ENCODE results near the gene REV3L.

The REV3L gene

DNA sequence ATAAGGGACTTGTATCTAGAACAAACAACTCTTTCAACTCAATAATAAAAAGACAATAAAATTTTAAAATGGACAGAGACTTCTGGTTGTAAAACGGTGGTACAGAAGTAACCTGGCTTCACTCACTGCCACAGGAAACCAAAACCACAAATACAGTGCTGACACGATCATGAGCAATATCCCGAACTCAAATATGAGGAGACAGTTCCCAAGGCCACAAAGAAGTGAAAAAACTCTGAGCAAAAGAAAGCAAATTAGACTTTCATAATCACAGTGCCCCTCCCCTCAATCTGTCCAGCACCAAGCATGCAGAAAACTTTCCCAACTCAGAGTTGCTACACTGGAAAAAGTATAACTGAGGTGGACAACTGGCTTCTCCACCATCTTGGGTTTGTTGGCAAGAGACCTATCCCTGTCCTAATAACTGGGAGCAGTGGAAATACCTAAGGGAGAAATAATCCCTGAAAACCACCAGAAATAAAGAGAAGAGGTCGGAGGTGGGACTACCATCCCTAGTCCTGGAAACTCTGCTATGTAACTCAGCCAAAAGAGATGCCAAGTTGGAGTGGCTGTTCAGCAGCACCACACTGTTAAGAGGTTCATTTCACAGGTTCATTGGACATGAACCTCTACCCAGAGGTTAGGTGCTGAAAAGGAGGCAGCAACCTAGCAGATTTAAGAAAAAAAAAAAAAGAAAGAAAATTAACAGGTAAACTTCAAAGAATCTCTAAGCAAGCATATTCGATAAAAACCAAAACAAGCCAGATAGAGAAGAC is 55.5 kb downstream of the REV3L start:
- H3K18ac ChIP-seq (ENCODE audit: low read length), result no peak overlapping the region
- no peaks in the 10 kb centered on the region for H3K36me3 ChIP-seq (ENCODE audit: control insufficient read depth, insufficient read depth, low read length)
- H2BK5ac ChIP-seq (ENCODE audit: low read length), result no peak overlapping the region
- no peak overlapping the region for H3K4me3 ChIP-seq (ENCODE audit: low read length)
- H3K79me1 ChIP-seq (ENCODE audit: low read length), result no peaks in the 10 kb centered on the region
- H2AK5ac ChIP-seq (ENCODE audit: low read length), result no peak overlapping the region
- H3K23ac ChIP-seq (ENCODE audit: low read length), result no peak overlapping the region
- no peak overlapping the region for H3K9ac ChIP-seq (ENCODE audit: low read length)
- no peaks in the 10 kb centered on the region for H3K79me2 ChIP-seq (ENCODE audit: control insufficient read depth, insufficient read depth, low read length)
- H3K27me3 ChIP-seq (ENCODE audit: insufficient read depth, low read length, poor library complexity), result no peaks in the 10 kb centered on the region
- H3K56ac ChIP-seq (ENCODE audit: low read length), result no peak overlapping the region
- no peak overlapping the region for H4K5ac ChIP-seq (ENCODE audit: low read length)
- H4K8ac ChIP-seq (ENCODE audit: low read depth, low read length), result no peak overlapping the region
- H2BK120ac ChIP-seq (ENCODE audit: low read depth, low read length), result no peak overlapping the region
- WGBS (ENCODE audit: extremely low coverage, insufficient coverage, low lambda C conversion rate), result no CpG with 5 or more reads among the region's 5 CpGs
- H3K4me1 ChIP-seq (ENCODE audit: control insufficient read depth, low read depth, low read length), result no peaks in the 10 kb centered on the region
- H3K4ac ChIP-seq (ENCODE audit: low read depth, low read length), result no peak overlapping the region
- DNase-seq, result no peak
- H3K27ac ChIP-seq (ENCODE audit: low read depth, low read length), result no peak overlapping the region
- no peak overlapping the region for H3K4me2 ChIP-seq (ENCODE audit: low read length)
- no peak overlapping the region for H2BK15ac ChIP-seq (replicated peaks; ENCODE audit: low read depth)

DNA sequence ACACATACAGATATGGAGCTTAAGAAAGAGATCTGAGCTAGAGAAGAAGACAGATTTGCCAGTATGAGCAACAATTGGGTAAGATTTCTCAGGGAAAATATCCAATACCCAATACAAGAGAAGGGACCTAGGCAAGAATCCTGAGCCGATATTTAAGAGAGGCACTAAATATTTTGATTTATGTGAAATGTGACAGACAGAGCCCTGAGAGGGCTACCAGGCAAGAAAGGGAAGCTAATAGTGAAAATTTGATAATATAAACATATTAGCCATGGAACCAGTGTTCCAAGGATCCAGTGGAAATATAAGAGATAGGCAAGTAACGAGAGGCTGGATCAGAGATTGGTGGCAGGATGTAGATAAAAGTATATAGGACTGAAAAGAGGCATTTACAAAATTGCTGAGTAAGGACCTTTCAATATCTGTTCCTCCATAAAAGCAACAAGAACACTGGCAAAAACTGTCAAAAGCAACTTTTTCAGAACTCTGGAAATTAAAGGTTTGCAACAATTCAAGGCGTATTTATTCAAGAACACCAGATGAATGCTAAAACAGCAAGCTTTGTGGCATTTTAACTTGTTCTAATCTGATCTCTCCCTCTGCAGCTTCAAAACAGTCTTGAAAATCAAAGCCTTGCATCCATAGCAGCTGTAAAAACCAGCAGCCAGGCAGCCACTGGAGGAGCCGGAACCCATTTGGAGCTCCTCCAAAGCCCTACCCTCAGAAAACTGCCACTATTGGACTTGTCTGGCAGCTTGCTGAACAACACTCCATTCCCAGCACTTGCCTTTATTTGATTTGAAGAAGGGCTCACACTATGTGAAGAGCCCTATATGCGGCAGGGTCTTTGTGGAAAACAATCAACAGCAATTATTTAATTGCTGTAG is 58.8 kb downstream of the REV3L start:
- DNase-seq, result no peak
- Histone ChIP-seq H2BK15ac (replicated peaks; ENCODE audit: low read depth) (no peak overlapping the region), H3K79me1 (ENCODE audit: low read length) (no peaks in the 10 kb centered on the region), H3K4me1 (ENCODE audit: control insufficient read depth, low read depth, low read length) (no peaks in the 10 kb centered on the region), H3K9ac (ENCODE audit: low read length) (no peak overlapping the region), H2BK5ac (ENCODE audit: low read length) (no peak overlapping the region), H2BK120ac (ENCODE audit: low read depth, low read length) (no peak overlapping the region), H3K4ac (ENCODE audit: low read depth, low read length) (no peak overlapping the region), H3K27me3 (ENCODE audit: insufficient read depth, low read length, poor library complexity) (no peaks in the 10 kb centered on the region), H3K27ac (ENCODE audit: low read depth, low read length) (no peak overlapping the region), H3K56ac (ENCODE audit: low read length) (no peak overlapping the region), H3K23ac (ENCODE audit: low read length) (no peak overlapping the region), H4K8ac (ENCODE audit: low read depth, low read length) (no peak overlapping the region), H3K4me2 (ENCODE audit: low read length) (no peak overlapping the region), H3K4me3 (ENCODE audit: low read length) (no peak overlapping the region), H4K5ac (ENCODE audit: low read length) (no peak overlapping the region), H3K36me3 (ENCODE audit: control insufficient read depth, insufficient read depth, low read length) (no peaks in the 10 kb centered on the region), H3K79me2 (ENCODE audit: control insufficient read depth, insufficient read depth, low read length) (no peaks in the 10 kb centered on the region), H2AK5ac (ENCODE audit: low read length) (no peak overlapping the region), H3K18ac (ENCODE audit: low read length) (peak overlapping the region; percentile 60)
- no CpG with 5 or more reads among the region's 5 CpGs for WGBS (ENCODE audit: extremely low coverage, insufficient coverage, low lambda C conversion rate)

DNA sequence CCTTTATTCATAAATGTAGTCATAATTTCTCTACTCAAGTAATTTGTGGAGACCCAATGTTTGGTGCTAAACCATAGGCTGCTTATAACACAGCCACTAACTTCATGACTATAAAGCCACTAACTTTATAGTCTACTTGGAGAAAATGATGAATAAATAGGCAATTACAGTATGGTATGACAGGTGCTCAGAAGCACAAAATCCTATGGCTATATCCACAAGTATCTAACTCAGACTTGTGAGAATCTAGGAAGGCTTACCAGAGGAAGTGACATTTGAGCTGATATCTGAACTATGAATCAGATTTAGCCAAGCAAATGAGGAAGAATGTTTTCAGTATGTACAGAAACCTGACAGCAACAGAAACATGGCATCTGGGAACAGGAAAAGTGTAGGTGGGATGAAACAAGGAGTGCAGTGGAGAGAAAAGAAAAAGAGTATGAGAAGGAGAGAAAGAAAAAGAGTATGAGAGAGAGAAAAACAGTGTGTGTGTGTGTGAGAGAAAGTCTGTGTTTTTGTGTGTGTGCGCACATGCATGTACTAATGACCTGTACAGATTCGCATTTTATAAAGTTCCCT is 59.9 kb downstream of the REV3L start:
- Histone ChIP-seq H3K4me2 (ENCODE audit: low read length) (no peak overlapping the region), H3K56ac (ENCODE audit: low read length) (no peak overlapping the region)
- no peak for DNase-seq

DNA sequence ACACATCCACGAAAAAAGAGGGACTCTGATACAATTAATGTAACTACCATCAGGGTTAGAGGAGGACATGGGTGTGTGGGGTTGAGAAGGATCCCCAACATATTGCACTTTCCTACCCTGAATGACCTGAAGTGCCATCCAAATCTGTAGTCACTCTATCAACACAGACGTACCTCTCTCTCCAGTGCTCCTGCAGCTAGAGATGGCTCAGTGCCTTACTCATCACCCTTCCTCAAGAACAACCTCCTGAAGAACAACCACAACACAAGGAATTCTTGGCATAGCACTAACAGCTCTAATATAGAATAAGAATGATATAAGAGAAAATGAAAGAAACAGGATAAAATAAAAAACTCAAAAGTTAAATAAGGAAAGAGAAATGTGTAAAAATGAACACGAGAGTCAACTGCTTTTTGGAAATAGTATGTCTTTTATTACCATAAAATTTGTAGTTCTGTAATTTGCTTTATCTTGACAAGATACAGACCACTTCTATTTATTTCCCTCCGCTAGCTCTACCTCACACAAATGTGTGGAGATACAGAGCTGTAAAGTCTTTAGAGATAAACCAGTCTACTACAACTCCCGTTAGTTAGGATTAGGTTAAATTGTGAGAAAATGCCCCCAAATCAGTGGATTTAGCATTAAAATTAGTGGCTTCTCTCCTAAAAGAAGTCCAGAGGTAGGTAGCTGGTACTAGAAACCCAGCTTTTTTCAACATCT is 63.9 kb downstream of the REV3L start:
- no peaks in the 10 kb centered on the region for H3K4me1 ChIP-seq (ENCODE audit: control insufficient read depth, low read depth, low read length)
- H3K56ac ChIP-seq (ENCODE audit: low read length), result no peak overlapping the region
- no peak overlapping the region for H3K18ac ChIP-seq (ENCODE audit: low read length)
- H3K4ac ChIP-seq (ENCODE audit: low read depth, low read length), result no peak overlapping the region
- no peak overlapping the region for H3K4me2 ChIP-seq (ENCODE audit: low read length)
- no peak overlapping the region for H4K5ac ChIP-seq (ENCODE audit: low read length)
- no peak overlapping the region for H3K27ac ChIP-seq (ENCODE audit: low read depth, low read length)
- no peak overlapping the region for H4K8ac ChIP-seq (ENCODE audit: low read depth, low read length)
- H3K27me3 ChIP-seq (ENCODE audit: insufficient read depth, low read length, poor library complexity), result no peaks in the 10 kb centered on the region
- no peak overlapping the region for H3K23ac ChIP-seq (ENCODE audit: low read length)
- H2AK5ac ChIP-seq (ENCODE audit: low read length), result no peak overlapping the region
- no peak overlapping the region for H3K9ac ChIP-seq (ENCODE audit: low read length)
- no peaks in the 10 kb centered on the region for H3K36me3 ChIP-seq (ENCODE audit: control insufficient read depth, insufficient read depth, low read length)
- no CpG with 5 or more reads among the region's 5 CpGs for WGBS (ENCODE audit: extremely low coverage, insufficient coverage, low lambda C conversion rate)
- H3K79me1 ChIP-seq (ENCODE audit: low read length), result peaks cover 2% of the 10 kb centered on the region
- no peak overlapping the region for H2BK120ac ChIP-seq (ENCODE audit: low read depth, low read length)
- H2BK15ac ChIP-seq (replicated peaks; ENCODE audit: low read depth), result no peak overlapping the region
- H2BK5ac ChIP-seq (ENCODE audit: low read length), result no peak overlapping the region
- DNase-seq, result peak; percentile 11
- H3K79me2 ChIP-seq (ENCODE audit: control insufficient read depth, insufficient read depth, low read length), result no peaks in the 10 kb centered on the region
- H3K4me3 ChIP-seq (ENCODE audit: low read length), result no peak overlapping the region

More for the DNA sequence above, 59.9 kb downstream of the REV3L start:
- Histone ChIP-seq H3K23ac (ENCODE audit: low read length) (no peak overlapping the region), H4K8ac (ENCODE audit: low read depth, low read length) (no peak overlapping the region), H4K5ac (ENCODE audit: low read length) (no peak overlapping the region), H2BK15ac (replicated peaks; ENCODE audit: low read depth) (no peak overlapping the region), H3K9ac (ENCODE audit: low read length) (no peak overlapping the region), H3K4me3 (ENCODE audit: low read length) (no peak overlapping the region), H3K4me1 (ENCODE audit: control insufficient read depth, low read depth, low read length) (no peaks in the 10 kb centered on the region), H2BK120ac (ENCODE audit: low read depth, low read length) (no peak overlapping the region), H3K79me1 (ENCODE audit: low read length) (no peaks in the 10 kb centered on the region), H3K27me3 (ENCODE audit: insufficient read depth, low read length, poor library complexity) (no peaks in the 10 kb centered on the region), H3K27ac (ENCODE audit: low read depth, low read length) (no peak overlapping the region), H2AK5ac (ENCODE audit: low read length) (no peak overlapping the region), H3K36me3 (ENCODE audit: control insufficient read depth, insufficient read depth, low read length) (no peaks in the 10 kb centered on the region), H2BK5ac (ENCODE audit: low read length) (no peak overlapping the region), H3K18ac (ENCODE audit: low read length) (no peak overlapping the region), H3K4ac (ENCODE audit: low read depth, low read length) (no peak overlapping the region), H3K79me2 (ENCODE audit: control insufficient read depth, insufficient read depth, low read length) (no peaks in the 10 kb centered on the region)
- 100% methylated on average over 1 of the region's 2 CpGs for WGBS (ENCODE audit: extremely low coverage, insufficient coverage, low lambda C conversion rate)

DNA sequence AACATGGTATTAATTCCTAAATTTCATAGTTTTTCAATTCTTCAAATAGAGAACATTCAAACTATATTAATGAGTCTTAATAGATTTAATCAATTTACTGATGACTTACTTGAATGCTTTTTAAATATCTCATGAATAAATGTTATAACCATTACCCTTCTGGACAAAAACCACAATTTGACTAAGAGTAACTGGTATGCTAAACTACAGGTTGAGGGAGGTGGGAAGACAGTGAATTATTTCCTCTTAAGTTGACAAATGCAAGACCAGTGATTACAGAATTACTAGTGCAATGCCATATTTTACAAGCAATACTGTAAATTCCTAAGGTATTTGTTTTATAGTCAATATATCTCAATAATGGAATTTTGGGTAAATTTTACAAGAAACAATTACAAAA is 65.1 kb downstream of the REV3L start:
- Histone ChIP-seq H3K27me3 (ENCODE audit: insufficient read depth, low read length, poor library complexity) (no peaks in the 10 kb centered on the region), H4K5ac (ENCODE audit: low read length) (no peak overlapping the region), H3K56ac (ENCODE audit: low read length) (no peak overlapping the region), H3K79me1 (ENCODE audit: low read length) (peaks cover 2% of the 10 kb centered on the region), H3K9ac (ENCODE audit: low read length) (no peak overlapping the region), H4K8ac (ENCODE audit: low read depth, low read length) (no peak overlapping the region), H2BK5ac (ENCODE audit: low read length) (no peak overlapping the region), H3K27ac (ENCODE audit: low read depth, low read length) (no peak overlapping the region), H3K23ac (ENCODE audit: low read length) (no peak overlapping the region), H3K4me3 (ENCODE audit: low read length) (no peak overlapping the region), H3K18ac (ENCODE audit: low read length) (no peak overlapping the region), H3K4ac (ENCODE audit: low read depth, low read length) (no peak overlapping the region), H2BK120ac (ENCODE audit: low read depth, low read length) (no peak overlapping the region), H3K79me2 (ENCODE audit: control insufficient read depth, insufficient read depth, low read length) (no peaks in the 10 kb centered on the region), H2BK15ac (replicated peaks; ENCODE audit: low read depth) (no peak overlapping the region), H2AK5ac (ENCODE audit: low read length) (no peak overlapping the region), H3K4me1 (ENCODE audit: control insufficient read depth, low read depth, low read length) (no peaks in the 10 kb centered on the region), H3K36me3 (ENCODE audit: control insufficient read depth, insufficient read depth, low read length) (no peaks in the 10 kb centered on the region), H3K4me2 (ENCODE audit: low read length) (no peak overlapping the region)
- DNase-seq, result no peak

All from mesendoderm (in vitro differentiated cells).